ENCODE measurements around the gene ZDHHC11B. TPM values are rescaled to one million over a fixed set of nuclear protein-coding genes. Genes with fewer than 3 reads are reported as not detected.

The ZDHHC11B gene
- total and polyA plus RNA-seq, 2 donors (not counting 1 experiment from before 2014, with no cell fraction given): under 0.01 TPM; not detected in 1

DNA sequence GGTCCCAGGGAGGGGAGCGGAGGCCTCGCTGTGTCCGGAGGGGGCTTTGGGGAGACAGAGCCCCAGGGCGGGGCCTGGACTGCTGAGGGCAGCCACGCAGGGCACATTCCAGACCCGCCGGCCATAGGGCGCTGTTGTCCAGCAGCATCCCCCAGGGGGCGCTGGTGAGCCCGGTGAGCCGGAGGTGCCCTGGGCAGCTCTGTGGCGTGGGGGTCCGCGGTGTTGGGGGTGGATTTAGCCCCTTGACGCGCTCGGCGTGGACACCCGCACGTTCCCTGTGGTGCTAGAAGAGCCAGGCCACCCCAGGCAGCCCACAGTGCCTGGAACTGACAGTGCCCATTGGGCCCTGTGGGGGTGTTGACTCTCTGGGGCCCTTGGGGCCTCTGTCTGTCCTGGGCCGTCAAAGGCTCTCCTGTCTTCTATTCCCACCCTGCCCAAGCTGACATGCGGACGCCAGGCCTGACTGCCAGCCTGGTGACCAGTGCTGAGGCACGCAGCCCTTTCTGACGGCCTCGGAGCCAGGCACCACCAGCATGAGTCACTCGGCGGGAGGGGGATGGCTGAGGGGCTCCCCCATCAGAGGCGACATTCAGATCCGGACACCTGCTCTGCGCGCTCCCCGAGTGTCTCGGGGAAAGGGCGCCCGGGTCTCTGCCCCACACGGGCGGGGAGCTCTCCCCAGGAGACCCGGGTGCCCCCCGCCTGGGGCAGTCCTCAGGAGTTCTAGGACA lies 115.3 kb downstream of the ZDHHC11B start:
- DNase-seq (ENCODE audit: low read depth in 2 of 2): peak in 1 of 2 donors; percentile 52
- TF ChIP-seq EZH2 (IDR thresholded peaks at IDR 0.05; ENCODE audit: low read length, missing control alignments): no peak
- TF ChIP-seq, protein P1, sequence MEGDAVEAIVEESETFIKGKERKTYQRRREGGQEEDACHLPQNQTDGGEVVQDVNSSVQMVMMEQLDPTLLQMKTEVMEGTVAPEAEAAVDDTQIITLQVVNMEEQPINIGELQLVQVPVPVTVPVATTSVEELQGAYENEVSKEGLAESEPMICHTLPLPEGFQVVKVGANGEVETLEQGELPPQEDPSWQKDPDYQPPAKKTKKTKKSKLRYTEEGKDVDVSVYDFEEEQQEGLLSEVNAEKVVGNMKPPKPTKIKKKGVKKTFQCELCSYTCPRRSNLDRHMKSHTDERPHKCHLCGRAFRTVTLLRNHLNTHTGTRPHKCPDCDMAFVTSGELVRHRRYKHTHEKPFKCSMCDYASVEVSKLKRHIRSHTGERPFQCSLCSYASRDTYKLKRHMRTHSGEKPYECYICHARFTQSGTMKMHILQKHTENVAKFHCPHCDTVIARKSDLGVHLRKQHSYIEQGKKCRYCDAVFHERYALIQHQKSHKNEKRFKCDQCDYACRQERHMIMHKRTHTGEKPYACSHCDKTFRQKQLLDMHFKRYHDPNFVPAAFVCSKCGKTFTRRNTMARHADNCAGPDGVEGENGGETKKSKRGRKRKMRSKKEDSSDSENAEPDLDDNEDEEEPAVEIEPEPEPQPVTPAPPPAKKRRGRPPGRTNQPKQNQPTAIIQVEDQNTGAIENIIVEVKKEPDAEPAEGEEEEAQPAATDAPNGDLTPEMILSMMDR (conservative IDR thresholded peaks at IDR 0.05 in 1 of 2, IDR thresholded peaks at IDR 0.05 in 1 of 2; ENCODE audit: low read depth in 1 of 2, low read length in 2 of 2): peak; percentile 48 to 58

DNA sequence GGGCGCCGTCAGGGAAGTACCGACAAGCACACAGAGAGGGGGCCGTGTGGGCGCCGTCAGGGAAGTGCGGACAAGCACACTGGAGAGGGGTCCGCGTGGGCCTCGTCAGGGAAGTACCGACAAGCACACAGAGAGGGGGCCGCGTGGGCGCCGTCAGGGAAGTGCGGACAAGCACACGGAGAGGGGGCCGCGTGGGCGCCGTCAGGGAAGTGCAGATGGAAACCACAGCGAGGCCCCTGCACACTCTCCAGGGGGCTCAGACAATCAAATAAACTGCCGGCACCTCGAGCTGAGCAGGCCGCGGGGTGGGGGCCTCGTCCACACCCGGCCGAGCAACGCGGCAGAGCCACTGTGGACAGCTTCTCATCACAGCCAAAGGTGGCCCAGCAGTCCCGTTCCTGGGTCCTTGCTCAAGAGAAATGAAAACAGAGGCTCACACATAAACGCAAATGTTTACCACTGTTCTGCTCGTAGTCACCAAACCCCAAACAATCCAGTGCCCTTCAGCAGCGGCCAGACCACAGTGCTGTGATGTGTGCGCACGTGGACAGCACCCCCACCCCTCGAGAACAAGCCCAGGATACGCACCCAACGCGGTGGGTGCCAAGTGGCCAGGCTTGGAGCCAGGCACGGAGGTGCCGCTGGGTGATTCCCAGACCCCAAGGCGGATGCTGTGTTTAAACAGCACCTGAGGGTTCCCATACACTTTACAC lies 116.1 kb downstream of the ZDHHC11B start:
- no peak for DNase-seq (ENCODE audit: low read depth in 2 of 2)
- Histone ChIP-seq H3K9ac (ENCODE audit: insufficient read depth, low read length) (no peak overlapping the region), H3K4me2 (ENCODE audit: extremely low read depth, insufficient read depth, low read length) (no peak overlapping the region), H3K27me3 (ENCODE audit: control insufficient read depth, insufficient read depth, low read length) (peaks cover 5% of the 10 kb centered on the region), H3K27ac (ENCODE audit: insufficient read depth, low read length) (no peak overlapping the region), H3K79me2 (ENCODE audit: control insufficient read depth, insufficient read depth, low read length) (no peaks in the 10 kb centered on the region), H2AFZ (ENCODE audit: low read length) (no peak overlapping the region), H3K36me3 (ENCODE audit: control insufficient read depth, insufficient read depth, low read length) (peaks cover 2% of the 10 kb centered on the region), H3K4me1 (ENCODE audit: control insufficient read depth, extremely low read depth, insufficient read depth, low read length) (peaks cover 4% of the 10 kb centered on the region), H3K4me3 (replicated peaks in 1 of 4; ENCODE audit: control extremely low read depth in 1 of 4, insufficient read depth in 1 of 4, low read depth in 3 of 4, low read length in 4 of 4) (no peak overlapping the region), H4K20me1 (ENCODE audit: control insufficient read depth, extremely low read depth, insufficient read depth, low read length) (no peaks in the 10 kb centered on the region), H3K9me3 (ENCODE audit: control insufficient read depth, insufficient read depth, low read depth, low read length) (no peaks in the 10 kb centered on the region)
- TF ChIP-seq, protein P1 (conservative IDR thresholded peaks at IDR 0.05 in 1 of 2, IDR thresholded peaks at IDR 0.05 in 1 of 2; ENCODE audit: low read depth in 1 of 2, low read length in 2 of 2): no peak
- no peak for TF ChIP-seq EZH2 (IDR thresholded peaks at IDR 0.05; ENCODE audit: low read length, missing control alignments)

More for the DNA sequence above, 115.3 kb downstream of the ZDHHC11B start:
- no peak overlapping the region for H3K4me2 ChIP-seq (ENCODE audit: extremely low read depth, insufficient read depth, low read length)
- peaks cover 2% of the 10 kb centered on the region for H3K36me3 ChIP-seq (ENCODE audit: control insufficient read depth, insufficient read depth, low read length)
- H3K9me3 ChIP-seq (ENCODE audit: control insufficient read depth, insufficient read depth, low read depth, low read length): no peaks in the 10 kb centered on the region
- no peak overlapping the region for H3K27ac ChIP-seq (ENCODE audit: insufficient read depth, low read length)
- H3K27me3 ChIP-seq (ENCODE audit: control insufficient read depth, insufficient read depth, low read length): peaks cover 5% of the 10 kb centered on the region
- no peaks in the 10 kb centered on the region for H4K20me1 ChIP-seq (ENCODE audit: control insufficient read depth, extremely low read depth, insufficient read depth, low read length)
- H3K79me2 ChIP-seq (ENCODE audit: control insufficient read depth, insufficient read depth, low read length): no peaks in the 10 kb centered on the region
- peaks cover 4% of the 10 kb centered on the region for H3K4me1 ChIP-seq (ENCODE audit: control insufficient read depth, extremely low read depth, insufficient read depth, low read length)
- no peak overlapping the region for H3K9ac ChIP-seq (ENCODE audit: insufficient read depth, low read length)
- H2AFZ ChIP-seq (ENCODE audit: low read length): no peak overlapping the region
- H3K4me3 ChIP-seq (replicated peaks in 1 of 4; ENCODE audit: control extremely low read depth in 1 of 4, insufficient read depth in 1 of 4, low read depth in 3 of 4, low read length in 4 of 4): no peak overlapping the region

GRCh38 chr5:666816-667498 lies 117.6 kb downstream of the ZDHHC11B start:
- Histone ChIP-seq H3K27ac (ENCODE audit: insufficient read depth, low read length) (no peak overlapping the region), H3K4me3 (replicated peaks in 1 of 4; ENCODE audit: control extremely low read depth in 1 of 4, insufficient read depth in 1 of 4, low read depth in 3 of 4, low read length in 4 of 4) (no peak overlapping the region), H3K36me3 (ENCODE audit: control insufficient read depth, insufficient read depth, low read length) (peaks cover 2% of the 10 kb centered on the region), H3K9ac (ENCODE audit: insufficient read depth, low read length) (no peak overlapping the region), H4K20me1 (ENCODE audit: control insufficient read depth, extremely low read depth, insufficient read depth, low read length) (no peaks in the 10 kb centered on the region), H3K4me1 (ENCODE audit: control insufficient read depth, extremely low read depth, insufficient read depth, low read length) (no peaks in the 10 kb centered on the region), H2AFZ (ENCODE audit: low read length) (no peak overlapping the region), H3K9me3 (ENCODE audit: control insufficient read depth, insufficient read depth, low read depth, low read length) (no peaks in the 10 kb centered on the region), H3K4me2 (ENCODE audit: extremely low read depth, insufficient read depth, low read length) (no peak overlapping the region), H3K79me2 (ENCODE audit: control insufficient read depth, insufficient read depth, low read length) (no peaks in the 10 kb centered on the region), H3K27me3 (ENCODE audit: control insufficient read depth, insufficient read depth, low read length) (peaks cover 2% of the 10 kb centered on the region)
- TF ChIP-seq EZH2 (IDR thresholded peaks at IDR 0.05; ENCODE audit: low read length, missing control alignments): no peak
- TF ChIP-seq, protein P1 (conservative IDR thresholded peaks at IDR 0.05 in 1 of 2, IDR thresholded peaks at IDR 0.05 in 1 of 2; ENCODE audit: low read depth in 1 of 2, low read length in 2 of 2): no peak
- DNase-seq (ENCODE audit: low read depth in 2 of 2): no peak
